ENCODE data around the gene FMN1.

FMN1 gene

DNA sequence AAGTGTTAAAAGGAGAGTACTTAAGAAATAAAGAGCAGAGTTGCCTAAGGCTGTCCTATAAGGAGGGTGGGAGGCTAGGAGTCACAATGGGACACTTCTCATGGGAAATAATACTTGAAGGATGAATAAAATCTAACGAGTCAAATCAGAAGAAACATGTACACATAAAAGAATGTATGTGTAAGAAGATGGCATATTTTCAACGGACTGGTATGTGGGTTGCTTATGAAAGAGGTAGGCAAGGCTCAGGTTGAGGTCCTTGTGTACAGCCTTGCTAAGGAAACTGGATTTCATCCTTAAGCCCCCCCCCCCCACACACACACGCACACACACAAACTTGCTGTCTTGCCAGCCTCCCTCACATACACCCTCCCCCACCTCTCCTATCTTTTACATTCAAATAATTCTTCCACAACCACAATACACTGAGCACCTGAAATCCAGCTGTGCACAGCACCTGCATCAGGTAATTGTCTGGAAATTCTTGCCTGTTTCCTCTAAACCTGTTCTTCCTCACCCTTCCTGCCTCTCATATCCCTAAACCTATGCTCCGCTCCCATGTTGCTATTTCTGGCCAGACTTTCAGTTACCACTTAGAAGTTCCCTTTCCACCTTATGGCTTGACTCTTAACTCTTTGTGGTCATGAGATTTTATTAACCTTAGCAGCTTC lies 79.2 kb downstream of the FMN1 start:
- Mint-ChIP-seq H3K4me1 (peaks cover 30% of the 10 kb centered on the region), H3K9me3 (no peaks in the 10 kb centered on the region), H3K27me3 (ENCODE audit: low read depth) (peaks cover 4% of the 10 kb centered on the region), H3K27ac (peak overlapping the region in 2 of 3 experiments; percentile 55 to 57), H3K4me3 (peak overlapping the region; percentile 2 to 62 (median 11)), H3K36me3 (ENCODE audit: low read depth) (no peaks in the 10 kb centered on the region)
- TF ChIP-seq, protein P1, sequence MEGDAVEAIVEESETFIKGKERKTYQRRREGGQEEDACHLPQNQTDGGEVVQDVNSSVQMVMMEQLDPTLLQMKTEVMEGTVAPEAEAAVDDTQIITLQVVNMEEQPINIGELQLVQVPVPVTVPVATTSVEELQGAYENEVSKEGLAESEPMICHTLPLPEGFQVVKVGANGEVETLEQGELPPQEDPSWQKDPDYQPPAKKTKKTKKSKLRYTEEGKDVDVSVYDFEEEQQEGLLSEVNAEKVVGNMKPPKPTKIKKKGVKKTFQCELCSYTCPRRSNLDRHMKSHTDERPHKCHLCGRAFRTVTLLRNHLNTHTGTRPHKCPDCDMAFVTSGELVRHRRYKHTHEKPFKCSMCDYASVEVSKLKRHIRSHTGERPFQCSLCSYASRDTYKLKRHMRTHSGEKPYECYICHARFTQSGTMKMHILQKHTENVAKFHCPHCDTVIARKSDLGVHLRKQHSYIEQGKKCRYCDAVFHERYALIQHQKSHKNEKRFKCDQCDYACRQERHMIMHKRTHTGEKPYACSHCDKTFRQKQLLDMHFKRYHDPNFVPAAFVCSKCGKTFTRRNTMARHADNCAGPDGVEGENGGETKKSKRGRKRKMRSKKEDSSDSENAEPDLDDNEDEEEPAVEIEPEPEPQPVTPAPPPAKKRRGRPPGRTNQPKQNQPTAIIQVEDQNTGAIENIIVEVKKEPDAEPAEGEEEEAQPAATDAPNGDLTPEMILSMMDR (IDR thresholded peaks at IDR 0.05; ENCODE audit: unreplicated experiment in 3 of 3), result no peak

DNA sequence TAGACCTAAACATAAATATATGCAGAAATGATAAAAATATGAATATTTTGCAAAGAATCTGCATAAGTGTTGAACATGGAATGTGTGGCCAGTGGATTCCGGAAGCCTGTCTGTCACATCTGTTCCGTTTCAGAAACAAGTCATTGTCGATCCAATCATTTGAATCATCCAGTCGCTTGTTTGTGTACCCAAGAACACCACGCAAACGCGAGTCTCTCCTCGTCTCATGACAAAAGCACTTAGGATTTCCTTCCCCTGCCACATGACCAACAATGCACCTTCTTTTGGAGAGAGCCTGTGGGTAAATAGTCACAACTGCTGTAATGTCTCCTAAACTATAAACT lies 80.2 kb downstream of the FMN1 start:
- Mint-ChIP-seq H3K36me3 (ENCODE audit: low read depth) (no peaks in the 10 kb centered on the region), H3K4me3 (no peak overlapping the region), H3K4me1 (peaks cover 25% of the 10 kb centered on the region), H3K27ac (no peak overlapping the region), H3K27me3 (ENCODE audit: low read depth) (peaks cover 4% of the 10 kb centered on the region), H3K9me3 (no peaks in the 10 kb centered on the region)
- TF ChIP-seq, protein P1 (IDR thresholded peaks at IDR 0.05; ENCODE audit: unreplicated experiment in 3 of 3), result no peak

- Mint-ChIP-seq H3K4me1 (peaks cover 25% of the 10 kb centered on the region), H3K4me3 (peak overlapping the region in 1 of 3 experiments; percentile 4), H3K36me3 (ENCODE audit: low read depth) (no peaks in the 10 kb centered on the region), H3K9me3 (no peaks in the 10 kb centered on the region), H3K27me3 (ENCODE audit: low read depth) (peaks cover 4% of the 10 kb centered on the region), H3K27ac (peak overlapping the region; percentile 12 to 72 (median 55))
- TF ChIP-seq, protein P1 (IDR thresholded peaks at IDR 0.05; ENCODE audit: unreplicated experiment in 3 of 3), result no peak
Observed at GRCh38 chr15:33113666-33114373, 80.7 kb downstream of the FMN1 start.

- no peaks in the 10 kb centered on the region for H3K36me3 Mint-ChIP-seq (ENCODE audit: low read depth)
- TF ChIP-seq, protein P1 (IDR thresholded peaks at IDR 0.05; ENCODE audit: unreplicated experiment in 3 of 3), result no peak
Observed at GRCh38 chr15:33112541-33113105, 81.9 kb downstream of the FMN1 start.

GRCh38 chr15:33111041-33111451 lies 83.5 kb downstream of the FMN1 start:
- TF ChIP-seq, protein P1 (IDR thresholded peaks at IDR 0.05; ENCODE audit: unreplicated experiment in 3 of 3), result no peak
- peaks cover 25% of the 10 kb centered on the region for H3K4me1 Mint-ChIP-seq
- H3K27me3 Mint-ChIP-seq (ENCODE audit: low read depth), result peaks cover 8% of the 10 kb centered on the region
- H3K36me3 Mint-ChIP-seq (ENCODE audit: low read depth), result peaks cover 12% of the 10 kb centered on the region
- H3K9me3 Mint-ChIP-seq, result peaks cover 6% of the 10 kb centered on the region
- H3K4me3 Mint-ChIP-seq, result no peak overlapping the region
- peak overlapping the region in 2 of 3 experiments; percentile 14 to 46 for H3K27ac Mint-ChIP-seq

More at GRCh38 chr15:33112541-33113105, 81.9 kb downstream of the FMN1 start:
- Mint-ChIP-seq H3K4me3 (no peak overlapping the region), H3K27me3 (ENCODE audit: low read depth) (peaks cover 4% of the 10 kb centered on the region), H3K27ac (peak overlapping the region in 2 of 3 experiments; percentile 21 to 34), H3K4me1 (peaks cover 25% of the 10 kb centered on the region), H3K9me3 (no peaks in the 10 kb centered on the region)

Data from nephron (organoid).